ENCODE data around the gene SLC25A26.

SLC25A26 gene

DNA sequence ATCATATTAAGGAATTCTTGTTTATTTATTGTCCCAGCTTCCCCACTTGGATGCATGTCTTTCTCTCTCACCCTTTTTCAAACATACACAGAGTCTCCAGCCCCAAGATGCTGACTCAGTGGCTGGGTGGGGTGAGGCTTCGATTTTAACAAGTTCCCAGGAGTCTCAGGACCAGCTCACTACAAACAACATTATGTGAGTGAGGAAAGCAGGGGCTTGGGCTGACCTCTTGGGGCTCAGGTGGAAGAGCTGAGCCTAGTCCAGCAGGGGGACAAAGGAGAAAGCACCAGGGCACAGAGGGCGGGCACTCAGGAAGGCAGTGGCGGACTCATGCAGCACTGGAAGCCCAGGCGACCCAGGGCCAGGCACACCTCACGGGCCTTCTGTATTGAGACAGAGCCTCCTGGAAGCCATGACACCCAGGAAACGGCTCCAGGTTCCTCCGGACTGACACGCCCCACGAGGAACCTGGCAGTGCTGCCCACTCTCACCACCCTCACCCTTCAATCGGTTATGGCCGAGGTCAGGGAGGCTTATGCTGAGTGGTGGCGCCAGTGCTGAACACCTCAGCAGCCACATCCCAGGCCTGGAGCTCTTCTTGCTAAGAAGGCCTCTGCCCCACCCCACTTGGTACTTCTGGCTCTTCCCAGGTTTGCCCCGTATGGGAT, 182.7 kb downstream of the SLC25A26 start:
- TF ChIP-seq, protein P1, sequence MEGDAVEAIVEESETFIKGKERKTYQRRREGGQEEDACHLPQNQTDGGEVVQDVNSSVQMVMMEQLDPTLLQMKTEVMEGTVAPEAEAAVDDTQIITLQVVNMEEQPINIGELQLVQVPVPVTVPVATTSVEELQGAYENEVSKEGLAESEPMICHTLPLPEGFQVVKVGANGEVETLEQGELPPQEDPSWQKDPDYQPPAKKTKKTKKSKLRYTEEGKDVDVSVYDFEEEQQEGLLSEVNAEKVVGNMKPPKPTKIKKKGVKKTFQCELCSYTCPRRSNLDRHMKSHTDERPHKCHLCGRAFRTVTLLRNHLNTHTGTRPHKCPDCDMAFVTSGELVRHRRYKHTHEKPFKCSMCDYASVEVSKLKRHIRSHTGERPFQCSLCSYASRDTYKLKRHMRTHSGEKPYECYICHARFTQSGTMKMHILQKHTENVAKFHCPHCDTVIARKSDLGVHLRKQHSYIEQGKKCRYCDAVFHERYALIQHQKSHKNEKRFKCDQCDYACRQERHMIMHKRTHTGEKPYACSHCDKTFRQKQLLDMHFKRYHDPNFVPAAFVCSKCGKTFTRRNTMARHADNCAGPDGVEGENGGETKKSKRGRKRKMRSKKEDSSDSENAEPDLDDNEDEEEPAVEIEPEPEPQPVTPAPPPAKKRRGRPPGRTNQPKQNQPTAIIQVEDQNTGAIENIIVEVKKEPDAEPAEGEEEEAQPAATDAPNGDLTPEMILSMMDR (IDR thresholded peaks at IDR 0.05; ENCODE audit: low read depth, low read length): no peak
- no peak overlapping the region for H3K4me3 ChIP-seq (ENCODE audit: low read depth, low read length)

DNA sequence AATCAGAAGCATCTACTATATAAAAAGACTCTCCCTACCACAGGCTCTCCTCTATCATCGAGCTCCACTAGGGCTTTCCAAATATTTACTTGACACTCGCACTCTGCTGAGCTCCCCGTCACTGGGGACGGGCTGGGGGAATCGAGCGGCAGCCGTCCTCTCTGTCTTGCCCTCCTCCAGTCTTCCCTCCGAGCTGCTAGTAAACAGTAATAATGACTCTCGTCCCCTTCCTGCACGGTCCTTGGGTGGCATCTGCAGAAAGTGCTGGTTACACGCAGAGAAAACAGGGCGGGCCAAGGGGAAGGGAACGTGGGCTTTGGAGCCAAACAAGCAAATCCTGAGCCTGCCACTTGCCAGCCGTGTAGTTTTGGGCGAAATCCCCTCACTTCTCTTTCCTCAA, 183.4 kb downstream of the SLC25A26 start:
- TF ChIP-seq, protein P1 (IDR thresholded peaks at IDR 0.05; ENCODE audit: low read depth, low read length): no peak
- no peak overlapping the region for H3K4me3 ChIP-seq (ENCODE audit: low read depth, low read length)

- TF ChIP-seq, protein P1 (IDR thresholded peaks at IDR 0.05; ENCODE audit: low read depth, low read length): no peak
- H3K4me3 ChIP-seq (ENCODE audit: low read depth, low read length): no peak overlapping the region
These were observed 184.3 kb downstream of the SLC25A26 start for GRCh38 chr3:66404903-66405700.

DNA sequence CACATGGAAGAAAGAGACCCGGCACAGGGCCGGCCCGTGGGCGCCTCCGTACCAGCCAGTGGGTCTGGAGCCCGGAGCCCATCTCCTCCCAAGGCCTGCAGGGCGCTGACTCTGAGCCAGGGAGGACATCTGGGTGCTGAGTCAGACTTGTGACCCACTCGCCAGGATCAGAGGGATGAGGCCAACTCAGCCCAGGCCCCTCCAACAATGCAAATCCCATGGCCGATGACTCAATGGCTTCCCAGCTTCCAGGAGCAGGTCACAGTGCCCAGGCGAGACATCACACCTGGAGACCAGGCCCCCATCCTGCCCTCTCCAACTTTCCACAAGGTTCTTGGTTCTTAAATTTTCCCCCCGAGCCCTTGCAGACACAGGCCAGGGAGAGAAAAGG, 184.9 kb downstream of the SLC25A26 start:
- TF ChIP-seq, protein P1 (IDR thresholded peaks at IDR 0.05; ENCODE audit: low read depth, low read length): no peak
- H3K4me3 ChIP-seq (ENCODE audit: low read depth, low read length): no peak overlapping the region

DNA sequence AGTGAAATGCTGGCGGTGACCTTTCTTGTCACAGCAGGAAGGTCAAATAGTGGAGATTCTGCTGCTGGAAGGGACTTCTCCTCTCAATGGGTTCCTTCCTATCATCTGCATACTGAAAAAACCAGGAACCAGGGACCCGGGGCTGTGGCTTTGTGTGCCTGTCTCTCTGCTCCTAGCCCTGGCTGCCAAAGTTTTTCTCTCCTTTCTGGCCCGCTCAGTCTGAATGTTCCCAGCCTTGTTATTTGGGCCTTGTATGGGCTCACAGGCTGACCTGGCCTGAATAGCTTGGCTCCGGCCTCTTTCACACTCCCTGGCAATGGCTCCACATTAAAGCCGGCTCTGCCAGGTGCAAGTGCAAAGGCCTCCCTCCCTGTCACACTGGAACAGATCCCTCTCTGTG, 185.4 kb downstream of the SLC25A26 start:
- TF ChIP-seq, protein P1 (IDR thresholded peaks at IDR 0.05; ENCODE audit: low read depth, low read length): no peak
- H3K4me3 ChIP-seq (ENCODE audit: low read depth, low read length): no peak overlapping the region

GRCh38 chr3:66406831-66407610, 186.2 kb downstream of the SLC25A26 start:
- TF ChIP-seq, protein P1 (IDR thresholded peaks at IDR 0.05; ENCODE audit: low read depth, low read length): no peak
- no peak overlapping the region for H3K4me3 ChIP-seq (ENCODE audit: low read depth, low read length)

Data from WI38 (cell line).